Right hindlimb (tissue), 1 donor: ENCODE results near the gene GCNA.
"Not testable (repeated sequence)": the region's sequence is repeated elsewhere in the genome, so short reads cannot be mapped to it uniquely, and the experiment has no call there.

Source experiments
- DNase-seq: peaks from one replicate; pipeline ENCODE4 v3.0.0-alpha.2; 2018

Gene GCNA

GRCh38 chrX:71563921-71564320 lies 14.3 kb upstream of the GCNA start:
- DNase-seq = no peak

- DNase-seq = no peak
Observed at GRCh38 chrX:71565474-71566041, 12.7 kb upstream of the GCNA start.

GRCh38 chrX:71571390-71571789 lies 6.8 kb upstream of the GCNA start:
- DNase-seq = not testable (repeated sequence)

- no peak for DNase-seq
Observed at GRCh38 chrX:71573590-71573989, 4.6 kb upstream of the GCNA start.

DNA sequence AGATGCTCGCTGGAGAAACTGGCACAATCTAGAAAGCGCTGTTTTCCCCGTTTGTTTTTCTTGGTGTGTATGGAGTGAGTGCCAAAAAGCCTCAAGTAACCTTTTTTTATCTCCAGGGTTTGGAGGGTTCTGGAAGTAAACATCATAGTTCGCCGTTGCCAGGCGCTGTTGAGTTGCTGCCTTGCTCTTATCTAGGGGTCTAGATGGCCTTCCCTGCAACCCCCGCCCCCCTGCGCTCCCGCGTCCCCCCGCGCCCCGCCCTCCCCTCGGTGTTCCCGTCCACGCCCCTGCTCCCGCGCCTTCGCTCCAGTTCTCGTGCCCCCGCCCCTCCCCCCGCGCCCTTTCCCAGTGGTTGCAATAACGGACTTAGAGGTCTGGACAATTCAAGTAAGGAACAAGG lies 555 bp upstream of the GCNA start:
- no peak for DNase-seq

DNA sequence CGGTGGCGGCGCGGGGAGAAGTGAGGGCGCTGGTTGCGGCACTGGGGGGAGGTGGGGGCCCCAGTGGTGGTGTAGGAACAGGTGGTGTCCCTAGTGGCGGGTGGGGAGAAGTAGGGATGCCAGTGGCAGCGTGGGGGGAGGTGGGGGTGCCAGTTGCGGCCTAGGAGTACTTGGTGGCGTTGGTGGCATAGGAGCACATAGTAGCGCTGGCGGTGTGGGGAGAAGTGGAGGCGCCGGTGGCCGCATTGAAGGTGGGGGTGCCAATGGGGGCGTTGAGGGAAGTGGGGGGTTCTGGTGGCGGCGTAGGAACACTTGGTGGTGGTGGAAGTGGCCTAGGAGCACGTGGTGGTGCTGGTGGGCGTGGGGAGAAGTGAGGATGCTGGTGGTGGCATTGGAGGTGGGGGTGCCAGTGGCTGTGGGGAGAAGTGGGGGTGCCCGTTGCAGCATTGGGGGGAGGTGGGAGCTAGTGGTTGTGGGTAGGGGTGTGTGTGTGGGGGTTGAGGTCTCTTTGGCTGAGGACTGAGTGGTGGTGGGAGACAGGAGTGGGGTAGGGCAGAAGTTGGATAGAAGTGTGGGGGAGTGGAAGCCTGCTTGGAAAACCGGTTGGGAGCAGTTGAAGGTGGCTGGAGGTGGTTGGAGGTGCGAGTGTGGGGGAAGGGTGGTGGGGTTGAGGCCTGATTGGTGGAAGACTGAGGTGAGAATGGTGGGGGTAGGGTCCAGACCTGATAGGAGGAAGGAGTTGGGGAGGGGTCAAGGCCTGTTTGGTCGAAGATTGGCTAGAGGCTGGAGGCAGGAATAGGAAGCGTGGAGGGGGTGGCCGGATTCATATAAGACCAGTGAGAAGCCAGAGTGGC lies 1.1 kb downstream of the GCNA start:
- DNase-seq = no peak

GRCh38 chrX:71579990-71580380 lies 1.7 kb downstream of the GCNA start:
- DNase-seq = no peak

DNA sequence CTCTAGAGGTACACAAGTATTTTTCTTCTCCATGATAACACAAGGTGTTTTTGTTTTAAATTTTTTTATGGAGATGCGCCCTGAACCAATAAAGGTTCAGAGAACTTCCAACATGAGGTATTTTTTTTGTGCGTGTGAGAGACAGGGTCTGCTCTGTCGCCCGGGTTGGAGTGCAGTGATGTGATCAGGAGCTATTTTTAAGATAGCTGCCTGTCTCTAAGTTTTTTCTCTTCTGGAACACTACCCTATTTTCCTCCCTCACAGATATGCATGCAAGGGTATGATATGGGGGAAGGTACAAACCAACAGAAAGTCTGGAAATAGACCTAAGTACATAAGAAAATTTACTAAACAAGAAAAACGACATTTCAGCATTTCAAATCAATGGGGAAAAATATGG lies 3.0 kb downstream of the GCNA start:
- DNase-seq = no peak

- DNase-seq = no peak
Observed at GRCh38 chrX:71586929-71587328, 8.7 kb downstream of the GCNA start.

- DNase-seq = not testable (repeated sequence)
Observed at GRCh38 chrX:71593210-71593609, 15.0 kb downstream of the GCNA start.

GRCh38 chrX:71599965-71600364 lies 21.7 kb downstream of the GCNA start:
- DNase-seq = no peak

DNA sequence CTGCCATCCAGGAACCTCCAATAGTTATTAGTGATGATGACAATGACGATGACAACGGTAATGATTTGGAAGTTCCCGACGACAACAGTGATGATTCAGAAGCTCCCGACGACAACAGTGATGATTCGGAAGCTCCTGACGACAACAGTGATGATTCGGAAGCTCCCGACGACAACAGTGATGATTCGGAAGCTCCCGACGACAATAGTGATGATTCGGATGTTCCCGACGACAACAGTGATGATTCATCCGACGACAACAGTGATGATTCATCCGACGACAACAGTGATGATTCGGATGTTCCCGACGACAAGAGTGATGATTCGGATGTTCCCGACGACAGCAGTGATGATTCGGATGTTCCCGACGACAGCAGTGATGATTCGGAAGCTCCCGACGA lies 25.4 kb downstream of the GCNA start:
- no peak for DNase-seq

GRCh38 chrX:71604141-71604540 lies 25.9 kb downstream of the GCNA start:
- DNase-seq = no peak

GRCh38 chrX:71604796-71605568 lies 26.7 kb downstream of the GCNA start:
- no peak for DNase-seq

DNA sequence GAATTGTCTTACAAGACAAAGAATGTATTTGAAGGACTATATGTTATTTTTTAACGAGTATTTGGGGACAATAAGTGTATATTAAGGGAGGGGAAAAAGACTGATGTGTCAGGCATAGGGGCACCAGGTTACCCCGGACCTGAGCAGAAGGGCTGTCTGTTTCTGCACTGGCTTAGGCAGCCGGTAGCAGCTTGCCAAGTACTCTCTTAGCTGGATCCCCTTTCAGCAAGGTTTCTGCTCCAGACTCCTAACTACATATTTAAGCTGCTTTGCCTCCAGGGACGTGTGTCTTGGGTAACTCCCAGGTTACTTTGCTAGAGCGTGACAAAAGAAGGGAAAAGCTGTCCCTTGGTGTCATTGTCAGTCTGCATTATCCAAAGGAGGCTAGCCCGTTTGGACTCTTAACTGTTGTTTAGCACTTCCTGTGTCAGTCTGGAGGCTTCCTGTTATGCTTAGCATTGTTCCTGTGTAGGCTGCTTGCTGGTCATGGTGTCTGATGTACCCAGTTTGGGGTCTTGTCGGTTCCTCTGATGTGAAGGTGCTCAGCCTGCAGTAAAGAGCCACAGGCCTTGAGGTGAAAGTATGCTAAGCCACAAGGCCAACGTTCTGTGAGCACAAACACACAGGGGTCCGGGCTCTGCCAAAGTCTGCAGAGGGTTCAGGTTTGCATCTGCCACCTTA lies 28.4 kb downstream of the GCNA start:
- DNase-seq = no peak

- DNase-seq = no peak
Observed at GRCh38 chrX:71607488-71607887, 29.3 kb downstream of the GCNA start.

DNA sequence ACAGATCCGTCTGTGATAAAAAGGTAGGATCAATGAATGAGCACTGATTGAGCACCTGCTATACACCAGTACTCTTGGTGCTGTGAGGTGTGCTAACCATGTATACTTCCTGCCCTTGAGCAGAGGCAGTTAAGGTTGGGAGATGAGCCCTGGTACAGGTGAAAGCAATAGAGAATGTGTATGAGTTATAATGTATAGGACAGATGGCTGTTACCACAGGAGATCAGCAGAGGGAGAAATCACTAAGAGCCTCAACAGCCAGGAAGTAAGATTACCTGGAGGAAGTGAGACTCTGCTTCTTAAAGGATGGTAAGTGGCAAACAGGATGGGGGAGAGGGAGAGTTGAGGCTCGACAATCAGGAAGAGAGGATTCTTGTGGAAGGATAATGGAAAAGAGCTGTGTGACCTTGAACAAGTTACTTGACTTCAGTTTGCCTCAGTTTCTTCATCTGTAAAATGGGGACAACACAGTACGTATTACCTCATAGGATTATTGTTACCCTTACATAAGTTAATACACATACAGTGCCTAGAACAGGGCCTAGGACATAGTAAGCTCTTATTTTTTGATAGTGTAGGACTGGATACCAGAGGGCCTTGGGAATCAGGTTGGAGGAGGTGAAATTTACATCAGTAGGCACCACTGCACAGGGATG lies 31.0 kb downstream of the GCNA start:
- DNase-seq = no peak

DNA sequence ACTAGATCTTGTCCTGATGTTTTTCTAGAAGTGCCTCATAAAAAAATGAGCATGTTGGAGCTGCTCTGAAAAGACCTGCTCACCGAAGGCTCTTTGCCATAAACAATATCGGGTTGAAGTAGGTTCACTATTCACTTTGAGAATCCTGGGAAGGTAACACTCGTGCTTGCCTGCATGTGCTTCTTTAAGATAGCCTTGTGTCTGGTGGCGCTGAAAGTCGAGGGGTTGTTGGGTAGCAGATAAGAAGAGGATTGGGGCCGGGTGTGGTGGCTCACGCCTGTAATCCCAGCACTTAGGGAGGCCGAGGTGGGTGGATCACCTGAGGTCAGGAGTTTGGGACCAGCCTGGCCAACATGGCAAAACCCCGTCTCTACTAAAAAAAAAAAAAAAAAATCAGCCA lies 33.5 kb downstream of the GCNA start:
- not testable (repeated sequence) for DNase-seq

DNA sequence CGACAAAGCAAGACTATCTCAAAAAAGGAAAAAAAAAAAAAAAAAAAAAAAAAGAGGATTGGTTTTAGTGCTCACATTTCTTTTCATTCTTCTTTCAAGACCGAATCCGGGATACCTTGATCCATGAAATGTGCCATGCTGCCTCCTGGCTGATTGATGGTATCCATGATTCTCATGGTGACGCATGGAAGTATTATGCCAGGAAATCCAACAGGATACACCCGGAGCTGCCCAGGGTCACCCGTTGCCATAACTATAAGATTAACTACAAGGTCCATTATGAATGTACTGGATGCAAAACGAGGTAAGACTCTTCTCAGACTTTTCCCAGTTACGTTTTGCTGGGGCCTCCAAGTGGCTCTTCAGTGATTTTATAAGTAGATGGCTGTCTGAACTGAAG lies 34.0 kb downstream of the GCNA start:
- no peak for DNase-seq

- DNase-seq = no peak
Observed at GRCh38 chrX:71615056-71615455, 36.8 kb downstream of the GCNA start.

DNA sequence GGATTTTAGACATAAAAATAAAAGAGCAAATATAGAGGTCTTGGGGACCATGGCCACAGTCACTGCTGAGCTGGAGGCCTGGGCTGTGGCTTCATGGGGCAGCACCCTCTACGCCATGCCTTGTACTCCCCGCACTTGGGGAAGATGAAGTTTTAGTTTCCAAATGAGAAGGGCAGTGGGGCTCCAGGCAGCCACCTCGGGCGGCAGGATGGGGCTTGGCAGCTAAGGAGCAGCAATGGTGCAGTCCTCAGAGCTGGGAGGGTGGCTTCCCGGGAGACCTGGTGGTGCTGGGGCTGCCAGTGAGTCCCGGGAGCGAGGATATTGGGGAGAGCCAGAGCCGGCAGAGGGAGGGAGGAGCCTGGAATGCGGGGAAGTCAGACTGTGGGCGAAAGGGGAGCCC lies 37.7 kb downstream of the GCNA start:
- DNase-seq = no peak

DNA sequence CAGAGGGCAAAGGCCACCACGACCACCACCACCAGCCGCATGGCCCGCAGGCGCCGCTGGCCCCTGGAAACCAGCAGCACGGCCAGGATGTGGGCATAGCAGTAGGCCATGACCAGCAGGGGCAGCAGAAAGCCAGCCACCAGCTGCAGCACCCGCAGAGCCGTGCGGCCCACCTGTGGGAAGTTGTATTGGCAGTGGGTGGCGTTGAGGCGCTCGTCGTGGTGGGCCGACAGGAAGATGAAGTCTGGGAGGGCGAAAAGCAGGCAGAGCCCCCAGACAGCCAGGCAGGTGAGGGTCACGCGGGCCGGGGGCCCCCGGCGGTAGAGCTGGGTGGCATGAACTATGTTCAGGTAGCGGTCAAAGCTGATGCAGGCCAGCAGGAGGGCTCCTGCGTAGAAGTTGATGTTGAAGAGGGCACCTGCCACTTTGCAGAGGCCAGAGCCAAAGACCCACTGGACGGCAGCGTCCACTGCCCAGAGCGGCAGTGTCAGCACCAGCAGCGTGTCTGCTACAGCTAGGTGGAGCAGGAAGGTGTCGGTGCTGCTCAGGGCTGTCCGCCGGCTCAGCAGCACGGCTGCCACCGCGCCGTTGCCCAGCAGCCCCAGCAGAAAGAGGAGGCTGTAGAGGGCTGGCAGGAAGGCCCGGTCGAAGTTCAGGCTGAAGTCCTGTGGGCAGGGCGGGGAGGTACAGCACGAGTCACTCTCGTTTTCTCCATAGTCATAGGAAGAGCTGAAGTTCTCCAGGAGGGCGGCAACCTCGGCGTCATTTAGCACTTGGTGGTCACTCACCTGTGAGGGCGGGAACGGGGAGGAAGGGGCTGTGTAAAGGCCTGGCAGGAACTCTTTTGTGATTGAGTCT lies 38.7 kb downstream of the GCNA start:
- DNase-seq = no peak
